Hepatocyte (in vitro differentiated cells): ENCODE results near the gene DMGDH.

Experiments
- CTCF ChIP-seq: fragments of 200-600 bp; sonication (generic); IDR thresholded peaks from 2 replicates; pipeline ENCODE4 v1.5.1; 2016; ENCODE audit warnings: antibody characterized with exemption, mild to moderate bottlenecking; ENCODE audit not compliant: poor library complexity
- EZH2 ChIP-seq: fragments of 200-600 bp; sonication (generic); IDR thresholded peaks from 2 replicates; pipeline ENCODE4 v1.6.1; 2016; ENCODE audit warnings: antibody characterized with exemption, mild to moderate bottlenecking, borderline replicate concordance
- EZH2phosphoT487 ChIP-seq: fragments of 200-600 bp; sonication (generic); IDR thresholded peaks from one replicate; pipeline ENCODE4 v1.6.1; 2018; ENCODE audit warnings: antibody characterized with exemption, mild to moderate bottlenecking, low read depth, moderate library complexity; ENCODE audit not compliant: unreplicated experiment, severe bottlenecking

- TF ChIP-seq EZH2, result no peak
- no peak for TF ChIP-seq CTCF
- no peak for TF ChIP-seq EZH2phosphoT487
Observed at GRCh38 chr5:79002374-79002773, 67.1 kb downstream of the DMGDH start.
